Endothelial cell of umbilical vein (primary cell): ENCODE results near the gene WASL. TPM values are rescaled to one million over a fixed set of nuclear protein-coding genes. Genes with fewer than 3 reads are reported as not detected.

Experiments used
- BruUV-seq: library from RNA; stranded (reverse); fragments of 400-500 nt; replicated peaks from 2 replicates; lab custom pipeline; 2021; lab: Mats Ljungman, UMichigan
- CTCF ChIA-PET: fragments of 300-600, 350-600 bp; sonication (Branson Sonifier 250); formaldehyde crosslinking; loops from one replicate; lab custom pipeline; 2021; ENCODE audit warnings: antibody characterized with exemption, inconsistent platforms; lab: Charles Lee
- POLR2A ChIA-PET: fragments of 300-600, 350-600 bp; sonication (Branson Sonifier 250); formaldehyde crosslinking; loops from one replicate; lab custom pipeline; 2021; ENCODE audit warnings: antibody characterized with exemption, inconsistent platforms; lab: Charles Lee
- DNase-seq: peaks from one replicate; pipeline ENCODE4 v3.0.0-alpha.2; 2011; ENCODE audit warnings: low read depth, low spot score
- FAIRE-seq: peaks from 2 replicates; lab custom pipeline; 2011; peaks lifted over from hg19 to GRCh38; lab: Jason Lieb, UNC
- H2AFZ ChIP-seq: 2 replicates; pipeline ENCODE4 v1.6.0; 2012; ENCODE audit warnings: low read depth, low read length, control low read depth, inconsistent platforms
- H3K27ac ChIP-seq: 2 replicates; pipeline ENCODE4 v1.5.1; 2011; ENCODE audit warnings: low read depth, mild to moderate bottlenecking, control low read depth, low read length, moderate library complexity; ENCODE audit not compliant: insufficient read depth
- H3K27me3 ChIP-seq, 2 experiments: 2 replicates each; pipeline versions ENCODE4 v1.6.0 to v1.6.1; 2011; ENCODE audit warnings: low read length in 2 of 2, mixed read lengths in 1 of 2; ENCODE audit not compliant: control insufficient read depth in 2 of 2, insufficient read depth in 2 of 2
- H3K36me3 ChIP-seq, 2 experiments: 2 replicates in 1 of 2; 3 replicates in 1 of 2; pipeline ENCODE4 v1.5.1; 2011; ENCODE audit warnings: low read length in 2 of 2, mild to moderate bottlenecking in 1 of 2, moderate library complexity in 1 of 2; ENCODE audit not compliant: control insufficient read depth in 2 of 2, insufficient read depth in 2 of 2; ENCODE audit errors: extremely low read depth in 1 of 2
- H3K4me1 ChIP-seq: 3 replicates; pipeline ENCODE4 v1.5.1; 2011; ENCODE audit warnings: mild to moderate bottlenecking, low read length; ENCODE audit not compliant: control insufficient read depth, insufficient read depth; ENCODE audit errors: extremely low read depth
- H3K4me2 ChIP-seq: 2 replicates; pipeline ENCODE4 v1.6.1; 2011; ENCODE audit warnings: low read length, control low read depth, mixed read lengths; ENCODE audit not compliant: insufficient read depth
- H3K4me3 ChIP-seq, 3 experiments: fragments of 200-600 bp in 1 of 3; sonication (generic), shearing (Covaris generic) in 1 of 3; replicated peaks in 1 of 3; 2 replicates each; pipeline ENCODE4 v1.5.1; 2011 to 2016; ENCODE audit warnings: control low read depth in 3 of 3, low read length in 3 of 3, mild to moderate bottlenecking in 2 of 3, inconsistent platforms in 1 of 3, low read depth in 1 of 3, moderate library complexity in 1 of 3; ENCODE audit not compliant: insufficient read depth in 1 of 3
- H3K79me2 ChIP-seq: 2 replicates; pipeline ENCODE4 v1.6.0; 2012; ENCODE audit warnings: low read length, inconsistent platforms; ENCODE audit not compliant: control insufficient read depth, insufficient read depth
- H3K9ac ChIP-seq: replicated peaks from 2 replicates; pipeline ENCODE3; 2011; ENCODE audit warnings: low read length, control low read depth; ENCODE audit not compliant: insufficient read depth; ENCODE audit errors: extremely low read depth
- H3K9me1 ChIP-seq: replicated peaks from 3 replicates; pipeline ENCODE4 v1.6.0; 2011; ENCODE audit warnings: mild to moderate bottlenecking, low read length; ENCODE audit not compliant: control insufficient read depth, insufficient read depth; ENCODE audit errors: extremely low read depth
- H3K9me3 ChIP-seq: replicated peaks from 2 replicates; pipeline ENCODE4 v1.5.1; 2012; ENCODE audit warnings: low read length, inconsistent platforms; ENCODE audit not compliant: control insufficient read depth, insufficient read depth
- H4K20me1 ChIP-seq: replicated peaks from 2 replicates; pipeline ENCODE3; 2011; ENCODE audit warnings: mild to moderate bottlenecking, low read length; ENCODE audit not compliant: control insufficient read depth, insufficient read depth; ENCODE audit errors: extremely low read depth
- EZH2 ChIP-seq: IDR thresholded peaks from 2 replicates; pipeline ENCODE4 v1.6.1; 2012; ENCODE audit warnings: borderline replicate concordance, low read depth, mild to moderate bottlenecking, moderate library complexity, low read length, inconsistent platforms; ENCODE audit not compliant: severe bottlenecking
- FOS ChIP-seq: IDR thresholded peaks from 2 replicates; pipeline ENCODE4 v1.6.1; 2011; ENCODE audit warnings: mild to moderate bottlenecking, low read length, moderate library complexity, borderline replicate concordance; ENCODE audit not compliant: insufficient read depth
- GATA2 ChIP-seq: IDR thresholded peaks from 2 replicates; pipeline ENCODE4 v1.7.0; 2011; ENCODE audit warnings: low read depth, mild to moderate bottlenecking, moderate library complexity, mixed read lengths, low read length; ENCODE audit not compliant: insufficient read length, insufficient read depth
- JUN ChIP-seq: IDR thresholded peaks from 2 replicates; pipeline ENCODE4 v1.6.1; 2011; ENCODE audit warnings: borderline replicate concordance, low read depth; ENCODE audit not compliant: insufficient read length, insufficient read depth
- MYC ChIP-seq: IDR thresholded peaks from one replicate; pipeline ENCODE4 v1.6.1; 2011; ENCODE audit warnings: mild to moderate bottlenecking, low read depth, low read length
- POLR2A ChIP-seq: IDR thresholded peaks from 2 replicates; pipeline ENCODE4 v1.6.1; 2012; ENCODE audit warnings: low read depth, mild to moderate bottlenecking, control low read depth, low read length
- POLR2AphosphoS5 ChIP-seq: IDR thresholded peaks from 2 replicates; pipeline ENCODE4 v1.6.1; 2012; ENCODE audit warnings: low read depth, mild to moderate bottlenecking, control low read depth, low read length, moderate library complexity; ENCODE audit not compliant: insufficient read depth
- dilution Hi-C: fragments of 300-500 bp; cut with MboI; formaldehyde crosslinking; loops from one replicate; pipeline ENCODE4 v1.15.0; 2019; ENCODE audit warnings: low sequenced_read_pairs; ENCODE audit not compliant: extremely low pct_ligation_motif_present
- intact Hi-C: fragments of 100-400 bp; cut with micrococcal nuclease; formaldehyde crosslinking; loops from one replicate; pipeline ENCODE4 v1.10.0; 2022
- polyA plus RNA-seq, 4 experiments: library from polyadenylated mRNA; depleted of rRNA in 3 of 4; stranded (reverse) in 3 of 4; unstranded in 1 of 4; fragments of >200 nt; gene quantifications; 2 replicates each; pipeline versions ENCODE4 v1.2.1 to v1.2.3, GENCODE V29; 2011 to 2012; ENCODE audit warnings: missing spikeins in 1 of 4
- total RNA-seq: library from RNA; stranded (reverse); gene quantifications from 2 replicates; pipeline ENCODE4 v1.2.3, GENCODE V29; 2021
- TF ChIP-seq, protein P1 (sequence below): IDR thresholded peaks from 2 replicates; pipeline ENCODE4 v1.6.1; 2011; ENCODE audit not compliant: insufficient read depth, insufficient read length
- TF ChIP-seq, protein P2 (sequence below), 2 donors: IDR thresholded peaks; 1 replicate in 1 of 2; 2 replicates in 1 of 2; pipeline ENCODE4 v1.5.1; 2011; ENCODE audit warnings: low read length in 2 of 2, mild to moderate bottlenecking in 2 of 2, moderate library complexity in 2 of 2, control low read depth in 1 of 2, inconsistent platforms in 1 of 2, low read depth in 1 of 2; ENCODE audit not compliant: insufficient read depth in 1 of 2; ENCODE audit errors: extremely low read depth in 1 of 2

Gene WASL
- total and polyA plus RNA-seq, 2 donors (not counting 3 experiments of a cell fraction or from before 2014, with no cell fraction given) = 5.2 to 24.0 TPM

DNA sequence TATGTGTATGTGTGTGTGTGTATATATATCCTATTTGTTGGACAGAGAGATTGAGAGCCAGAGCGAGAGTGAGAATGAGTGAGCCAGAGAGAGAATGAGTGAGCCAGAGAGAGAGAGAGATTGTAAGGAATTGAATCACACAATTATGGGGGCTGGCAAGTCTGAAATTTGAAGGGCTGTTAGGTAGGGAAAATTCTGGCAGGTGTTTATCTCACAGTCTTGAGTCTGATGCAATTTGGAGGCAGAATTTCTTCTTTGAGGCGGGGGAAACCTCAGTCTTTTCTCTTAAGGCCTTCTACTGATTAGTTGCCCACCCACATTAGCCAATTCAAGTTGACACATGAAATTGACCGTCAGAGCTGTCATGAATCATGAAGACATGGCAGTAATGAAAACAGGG, 41.0 kb upstream of the WASL start:
- Histone ChIP-seq H3K4me2 (no peak overlapping the region), H3K9me3 (no peaks in the 10 kb centered on the region), H3K4me3 (no peak overlapping the region), H4K20me1 (no peaks in the 10 kb centered on the region), H3K36me3 (no peaks in the 10 kb centered on the region), H3K79me2 (no peaks in the 10 kb centered on the region), H3K9ac (no peak overlapping the region), H3K9me1 (no peaks in the 10 kb centered on the region), H3K27ac (no peak overlapping the region), H3K4me1 (no peaks in the 10 kb centered on the region), H2AFZ (no peak overlapping the region), H3K27me3 (no peaks in the 10 kb centered on the region)
- peak; percentile 44 for FAIRE-seq
- ChIA-PET CTCF (no interaction called here), POLR2A (no interaction called here)
- dilution Hi-C loops = no loop called here
- no peak for DNase-seq
- BruUV-seq = no TSS peak
- TF ChIP-seq, protein P1, sequence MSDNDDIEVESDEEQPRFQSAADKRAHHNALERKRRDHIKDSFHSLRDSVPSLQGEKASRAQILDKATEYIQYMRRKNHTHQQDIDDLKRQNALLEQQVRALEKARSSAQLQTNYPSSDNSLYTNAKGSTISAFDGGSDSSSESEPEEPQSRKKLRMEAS = no peak
- TF ChIP-seq GATA2 (no peak), POLR2A (no peak), MYC (no peak), JUN (no peak), FOS (no peak)
- intact Hi-C loops = loop anchor here (10.0 kb wide), 1 partner anchor 335 kb away; no protein-coding TSS in a partner anchor

DNA sequence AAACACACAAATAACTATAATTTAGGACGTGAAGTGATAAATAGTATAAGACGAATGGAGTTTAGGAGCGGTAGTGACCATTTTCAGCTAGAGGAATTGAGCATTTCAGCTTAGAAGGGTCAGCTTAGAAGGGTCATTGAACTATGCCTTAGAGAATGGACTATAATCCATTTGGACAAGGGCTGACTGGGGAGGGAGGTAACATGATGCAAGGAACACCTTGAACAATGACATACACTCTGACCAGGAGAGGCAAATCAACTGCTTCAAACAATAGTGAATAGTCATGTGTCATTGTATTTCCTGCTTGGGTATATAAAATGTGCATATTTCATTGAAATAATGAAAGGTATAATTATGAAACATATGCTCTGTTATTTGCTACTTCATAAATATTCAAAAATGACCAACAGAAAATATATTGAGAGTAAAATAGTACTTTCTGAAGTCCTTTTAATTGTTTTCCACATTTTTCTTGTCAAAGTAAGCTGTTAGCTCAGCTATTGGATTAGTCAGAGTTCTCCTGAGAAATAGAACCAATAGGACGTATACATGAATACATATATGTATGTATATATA, 40.5 kb upstream of the WASL start:
- POLR2A ChIA-PET = no interaction called here
- H3K79me2 ChIP-seq = no peaks in the 10 kb centered on the region
- H3K36me3 ChIP-seq = no peaks in the 10 kb centered on the region
- no peak overlapping the region for H3K4me3 ChIP-seq
- no peaks in the 10 kb centered on the region for H3K4me1 ChIP-seq
- intact Hi-C loops (no loop called here), dilution Hi-C loops (no loop called here)
- H3K4me2 ChIP-seq = no peak overlapping the region
- BruUV-seq = no TSS peak
- H4K20me1 ChIP-seq = no peaks in the 10 kb centered on the region
- TF ChIP-seq MYC = no peak
- TF ChIP-seq POLR2AphosphoS5 = no peak
- TF ChIP-seq, protein P1 = no peak
- TF ChIP-seq, protein P2, sequence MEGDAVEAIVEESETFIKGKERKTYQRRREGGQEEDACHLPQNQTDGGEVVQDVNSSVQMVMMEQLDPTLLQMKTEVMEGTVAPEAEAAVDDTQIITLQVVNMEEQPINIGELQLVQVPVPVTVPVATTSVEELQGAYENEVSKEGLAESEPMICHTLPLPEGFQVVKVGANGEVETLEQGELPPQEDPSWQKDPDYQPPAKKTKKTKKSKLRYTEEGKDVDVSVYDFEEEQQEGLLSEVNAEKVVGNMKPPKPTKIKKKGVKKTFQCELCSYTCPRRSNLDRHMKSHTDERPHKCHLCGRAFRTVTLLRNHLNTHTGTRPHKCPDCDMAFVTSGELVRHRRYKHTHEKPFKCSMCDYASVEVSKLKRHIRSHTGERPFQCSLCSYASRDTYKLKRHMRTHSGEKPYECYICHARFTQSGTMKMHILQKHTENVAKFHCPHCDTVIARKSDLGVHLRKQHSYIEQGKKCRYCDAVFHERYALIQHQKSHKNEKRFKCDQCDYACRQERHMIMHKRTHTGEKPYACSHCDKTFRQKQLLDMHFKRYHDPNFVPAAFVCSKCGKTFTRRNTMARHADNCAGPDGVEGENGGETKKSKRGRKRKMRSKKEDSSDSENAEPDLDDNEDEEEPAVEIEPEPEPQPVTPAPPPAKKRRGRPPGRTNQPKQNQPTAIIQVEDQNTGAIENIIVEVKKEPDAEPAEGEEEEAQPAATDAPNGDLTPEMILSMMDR (IDR thresholded peaks at IDR 0.05; ENCODE audit: extremely low read depth in 1 of 2, insufficient read depth in 1 of 2, low read depth in 1 of 2, low read length in 2 of 2) = no peak
- TF ChIP-seq POLR2A = no peak
- no peak for TF ChIP-seq GATA2
- no peak for TF ChIP-seq JUN
- TF ChIP-seq EZH2 = no peak
- no peak for TF ChIP-seq FOS
- no peak for FAIRE-seq
- CTCF ChIA-PET = interaction anchor here (1.0 to 1.1 kb wide), 2 partner anchors 9 to 107 kb away, joined by 3 to 4 read pairs; no protein-coding TSS in a partner anchor
- no peaks in the 10 kb centered on the region for H3K9me1 ChIP-seq
- no peak for DNase-seq
- no peaks in the 10 kb centered on the region for H3K9me3 ChIP-seq
- H3K27me3 ChIP-seq = no peaks in the 10 kb centered on the region
- H3K9ac ChIP-seq = no peak overlapping the region
- no peak overlapping the region for H3K27ac ChIP-seq
- H2AFZ ChIP-seq = no peak overlapping the region
